ENCODE results near the gene E4F1.

Gene E4F1

DNA sequence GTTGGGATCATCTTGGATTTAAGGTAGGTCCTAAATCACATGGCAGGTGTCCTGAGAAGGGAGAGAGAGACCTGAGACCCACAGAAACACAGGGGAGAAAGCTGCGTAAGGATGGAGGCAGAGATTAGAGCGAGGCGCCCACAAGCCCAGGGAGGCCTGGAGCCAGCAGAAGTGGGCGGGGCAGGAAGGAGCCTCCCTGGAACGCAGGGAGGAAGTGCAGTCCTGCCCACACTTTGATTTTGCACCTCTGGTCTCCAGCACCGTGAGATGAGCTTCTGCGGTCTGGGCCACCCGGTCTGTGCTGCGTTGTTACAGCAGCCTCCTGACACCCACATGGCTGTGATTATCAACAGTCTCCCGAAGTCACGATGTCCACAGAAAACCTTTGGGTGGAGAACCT lies 19.2 kb downstream of the E4F1 start:
- TF ChIP-seq, protein P1, sequence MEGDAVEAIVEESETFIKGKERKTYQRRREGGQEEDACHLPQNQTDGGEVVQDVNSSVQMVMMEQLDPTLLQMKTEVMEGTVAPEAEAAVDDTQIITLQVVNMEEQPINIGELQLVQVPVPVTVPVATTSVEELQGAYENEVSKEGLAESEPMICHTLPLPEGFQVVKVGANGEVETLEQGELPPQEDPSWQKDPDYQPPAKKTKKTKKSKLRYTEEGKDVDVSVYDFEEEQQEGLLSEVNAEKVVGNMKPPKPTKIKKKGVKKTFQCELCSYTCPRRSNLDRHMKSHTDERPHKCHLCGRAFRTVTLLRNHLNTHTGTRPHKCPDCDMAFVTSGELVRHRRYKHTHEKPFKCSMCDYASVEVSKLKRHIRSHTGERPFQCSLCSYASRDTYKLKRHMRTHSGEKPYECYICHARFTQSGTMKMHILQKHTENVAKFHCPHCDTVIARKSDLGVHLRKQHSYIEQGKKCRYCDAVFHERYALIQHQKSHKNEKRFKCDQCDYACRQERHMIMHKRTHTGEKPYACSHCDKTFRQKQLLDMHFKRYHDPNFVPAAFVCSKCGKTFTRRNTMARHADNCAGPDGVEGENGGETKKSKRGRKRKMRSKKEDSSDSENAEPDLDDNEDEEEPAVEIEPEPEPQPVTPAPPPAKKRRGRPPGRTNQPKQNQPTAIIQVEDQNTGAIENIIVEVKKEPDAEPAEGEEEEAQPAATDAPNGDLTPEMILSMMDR (IDR thresholded peaks at IDR 0.05; ENCODE audit: low read depth, low read length, missing control alignments) = no peak

DNA sequence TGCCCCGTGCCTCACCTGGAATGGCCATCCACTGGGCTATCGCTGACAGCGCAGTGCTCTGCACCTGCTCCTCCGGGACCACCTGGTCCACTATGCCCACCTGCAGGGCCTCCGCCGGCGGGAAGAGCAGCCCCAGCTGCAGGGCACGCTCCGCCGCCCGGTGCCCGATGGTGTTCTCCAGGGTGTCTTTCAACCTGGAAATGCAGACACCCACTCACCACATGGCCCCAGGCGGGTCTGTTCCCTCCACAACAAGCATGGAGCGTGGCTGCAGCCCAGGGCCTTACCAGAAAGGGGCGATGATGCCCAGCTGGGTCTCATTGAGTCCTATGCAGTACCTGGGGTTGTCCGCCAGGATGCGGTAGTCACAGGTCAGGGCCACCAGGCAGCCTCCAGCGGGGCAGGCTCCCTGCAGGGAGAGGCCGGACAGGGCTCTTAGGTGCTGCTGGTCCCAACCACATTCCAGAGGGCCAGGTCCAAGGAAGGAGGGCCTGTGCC lies 19.7 kb downstream of the E4F1 start:
- DNase-seq (ENCODE audit: extremely low read depth, low read depth) = no peak
- TF ChIP-seq, protein P1 (IDR thresholded peaks at IDR 0.05; ENCODE audit: low read depth, low read length, missing control alignments) = no peak
- no peak overlapping the region for H3K4me3 ChIP-seq (replicated peaks; ENCODE audit: low read depth, low read length)

More for the DNA sequence above, 19.2 kb downstream of the E4F1 start:
- no peak overlapping the region for H3K4me3 ChIP-seq (replicated peaks; ENCODE audit: low read depth, low read length)
- DNase-seq (ENCODE audit: extremely low read depth, low read depth) = no peak

DNA sequence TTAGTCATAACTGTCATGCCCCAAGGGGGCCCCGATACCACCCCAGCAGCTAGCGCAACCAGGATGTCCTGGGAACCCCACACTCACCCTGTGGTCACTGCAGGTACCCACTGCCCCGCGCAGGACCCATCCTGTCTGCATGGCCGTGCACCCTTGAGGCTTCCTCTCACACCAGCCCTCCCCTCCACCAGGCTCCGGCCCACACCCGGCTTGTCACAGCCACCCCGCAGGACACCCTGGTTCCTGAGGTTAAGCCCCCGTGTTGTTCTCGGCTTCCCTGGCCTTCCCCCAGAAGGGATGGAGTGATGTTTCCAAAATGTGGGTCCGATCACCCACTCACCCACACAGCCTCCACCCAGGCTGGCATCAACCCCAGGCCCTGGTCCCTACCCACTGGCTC lies 20.4 kb downstream of the E4F1 start:
- TF ChIP-seq, protein P1 (IDR thresholded peaks at IDR 0.05; ENCODE audit: low read depth, low read length, missing control alignments) = no peak
- no peak overlapping the region for H3K4me3 ChIP-seq (replicated peaks; ENCODE audit: low read depth, low read length)
- DNase-seq (ENCODE audit: extremely low read depth, low read depth) = no peak

DNA sequence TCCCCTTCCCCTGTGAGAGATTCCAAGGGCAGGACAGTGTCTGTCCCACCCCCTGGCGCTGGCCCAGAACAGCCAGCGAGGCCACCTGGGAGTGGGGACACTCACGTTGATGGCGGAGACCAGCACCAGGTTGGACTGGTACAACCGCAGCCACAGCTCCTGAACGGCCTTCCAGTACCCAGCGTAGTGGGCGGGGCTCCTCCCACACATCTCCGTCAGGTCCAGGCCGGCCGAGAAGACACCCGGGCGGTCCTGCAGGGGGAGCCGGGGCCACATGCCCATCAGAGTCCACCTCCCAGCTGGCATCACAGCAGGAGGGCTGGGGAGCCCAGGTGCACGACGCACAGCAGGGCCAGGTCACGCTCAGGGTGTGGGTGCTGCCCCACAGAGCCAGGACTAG lies 20.9 kb downstream of the E4F1 start:
- no peak overlapping the region for H3K4me3 ChIP-seq (replicated peaks; ENCODE audit: low read depth, low read length)
- TF ChIP-seq, protein P1 (IDR thresholded peaks at IDR 0.05; ENCODE audit: low read depth, low read length, missing control alignments) = no peak
- no peak for DNase-seq (ENCODE audit: extremely low read depth, low read depth)

DNA sequence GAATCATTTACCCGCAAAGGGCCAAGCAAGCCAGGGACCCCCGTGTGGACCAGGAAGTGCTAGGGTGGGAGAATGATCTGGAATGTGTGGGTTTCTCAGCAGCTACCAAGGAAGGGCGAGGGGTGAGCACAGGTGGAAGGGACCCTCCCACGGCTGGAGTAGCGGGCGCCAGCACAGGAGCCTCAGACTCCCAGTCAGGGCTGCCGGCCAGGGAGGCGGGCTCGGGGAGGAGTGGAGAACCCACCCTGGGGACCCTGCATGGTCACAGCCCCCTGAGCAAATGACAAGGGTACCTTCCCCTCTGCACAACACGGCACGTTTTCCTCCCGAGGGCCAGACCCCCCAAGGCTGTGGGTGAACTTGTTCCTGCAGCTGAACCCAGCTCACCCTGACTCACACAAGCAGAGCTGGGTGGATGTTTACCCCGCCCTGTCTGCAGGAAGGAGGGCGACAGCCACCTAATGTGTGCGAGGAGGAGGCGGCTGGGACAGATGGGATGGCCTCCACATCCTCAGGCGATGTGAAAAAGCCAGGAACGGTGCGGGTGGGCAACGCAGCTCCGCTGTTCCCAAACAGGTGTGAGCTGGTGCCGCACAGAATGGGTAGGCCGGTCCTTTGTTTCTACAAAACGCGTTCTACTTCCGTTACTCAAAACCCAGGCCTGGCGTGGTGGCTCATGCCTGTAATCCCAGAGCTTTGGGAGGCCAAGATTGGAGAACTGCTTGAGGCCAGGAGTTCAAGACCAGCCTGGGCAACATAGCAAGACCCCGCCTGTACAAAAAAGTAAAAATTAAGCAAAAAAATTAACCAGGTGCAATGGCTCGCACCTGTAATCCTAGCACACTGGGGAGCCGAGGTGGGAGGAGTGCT lies 21.8 kb downstream of the E4F1 start:
- TF ChIP-seq, protein P1 (IDR thresholded peaks at IDR 0.05; ENCODE audit: low read depth, low read length, missing control alignments) = no peak
- no peak overlapping the region for H3K4me3 ChIP-seq (replicated peaks; ENCODE audit: low read depth, low read length)
- DNase-seq (ENCODE audit: extremely low read depth, low read depth) = no peak

DNA sequence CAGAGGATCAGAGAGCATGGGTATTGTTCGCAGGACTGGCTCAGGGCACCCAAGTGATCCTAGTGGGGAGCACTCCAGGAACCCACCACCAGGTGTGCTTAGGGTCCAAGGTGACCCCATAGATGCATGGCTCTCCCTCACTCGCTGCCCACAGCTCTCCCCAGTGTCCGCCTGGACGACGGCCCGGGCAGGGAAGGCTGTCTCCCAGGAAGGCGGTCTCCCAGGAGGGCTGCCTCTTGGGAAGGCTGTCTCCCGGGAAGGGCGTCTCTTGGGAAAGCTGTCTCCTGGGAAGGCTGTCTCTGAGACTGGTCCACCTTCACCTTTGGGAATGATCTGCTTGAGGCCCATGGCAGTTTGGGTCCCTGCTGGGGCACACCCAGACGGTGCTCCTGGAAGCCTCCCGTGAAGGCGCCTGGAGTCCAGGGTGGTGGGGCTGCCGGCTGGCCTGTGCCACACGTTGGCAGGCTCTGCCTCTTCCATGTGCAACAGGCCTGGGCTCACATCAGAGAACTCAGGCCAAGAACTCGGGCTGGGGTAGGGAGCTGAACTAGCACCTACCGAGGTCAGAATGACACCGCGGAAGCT lies 23.0 kb downstream of the E4F1 start:
- TF ChIP-seq, protein P1 (IDR thresholded peaks at IDR 0.05; ENCODE audit: low read depth, low read length, missing control alignments) = no peak
- no peak for DNase-seq (ENCODE audit: extremely low read depth, low read depth)
- H3K4me3 ChIP-seq (replicated peaks; ENCODE audit: low read depth, low read length) = no peak overlapping the region

Measured in HFF-Myc (cell line).